SK-N-SH (cell line): ENCODE data around the gene SEC24D. TPM values are rescaled to one million over a fixed set of nuclear protein-coding genes. Genes with fewer than 3 reads are reported as not detected.

Experiments
- CTCF ChIA-PET: fragments of 300-600, 350-600 bp; formaldehyde crosslinking; extraction: SDS; loops from one replicate; lab custom pipeline; 2021; lab: Yijun Ruan, JAX
- POLR2A ChIA-PET: fragments of 350-600 bp; sonication (Branson Sonifier 250); formaldehyde crosslinking; extraction: SDS; loops from one replicate; lab custom pipeline; 2020; ENCODE audit warnings: antibody characterized with exemption, inconsistent platforms; lab: Yijun Ruan, JAX
- DNase-seq: peaks from one replicate; pipeline ENCODE4 v3.0.0; 2012
- H2AFZ ChIP-seq: fragments of 200-600 bp; sonication (generic); 2 replicates; pipeline ENCODE4 v1.8.1; 2016; ENCODE audit warnings: antibody characterized with exemption, mild to moderate bottlenecking, low read depth
- H3F3A ChIP-seq: fragments of 200-600 bp; sonication (generic); replicated peaks from 2 replicates; pipeline ENCODE3; 2016; ENCODE audit warnings: antibody characterized with exemption, mild to moderate bottlenecking; ENCODE audit not compliant: insufficient read depth
- H3K27ac ChIP-seq, 2 experiments: fragments of 200-500 bp in 1 of 2; fragments of 200-600 bp in 1 of 2; sonication (Bioruptor generic) in 1 of 2; sonication (generic), shearing (Covaris generic) in 1 of 2; 2 replicates each; pipeline versions ENCODE4 v1.5.1 to v1.6.1; 2014 to 2016; ENCODE audit warnings: low read depth in 2 of 2, inconsistent platforms in 1 of 2, low read length in 1 of 2, mild to moderate bottlenecking in 1 of 2, mixed read lengths in 1 of 2
- H3K27me3 ChIP-seq: fragments of 200-600 bp; sonication (generic), shearing (Covaris generic); 2 replicates; pipeline ENCODE4 v1.6.1; 2016; ENCODE audit warnings: mixed run types; ENCODE audit not compliant: insufficient read depth
- H3K36me3 ChIP-seq, 2 experiments: fragments of 200-500 bp in 1 of 2; fragments of 200-600 bp in 1 of 2; sonication (Bioruptor generic) in 1 of 2; sonication (generic) in 1 of 2; replicated peaks in 1 of 2; 2 replicates each; pipeline versions ENCODE3 to v1.5.1; 2014 to 2016; ENCODE audit warnings: low read length in 1 of 2, mild to moderate bottlenecking in 1 of 2; ENCODE audit not compliant: insufficient read depth in 2 of 2, control insufficient read depth in 1 of 2
- H3K4me1 ChIP-seq, 2 experiments: fragments of 200-500 bp in 1 of 2; fragments of 200-600 bp in 1 of 2; sonication (Bioruptor generic) in 1 of 2; sonication (generic), shearing (Covaris generic) in 1 of 2; 2 replicates each; pipeline versions ENCODE4 v1.5.1 to v1.6.1; 2014 to 2016; ENCODE audit warnings: low read depth in 1 of 2, low read length in 1 of 2, mixed run types in 1 of 2; ENCODE audit not compliant: insufficient read depth in 2 of 2, control insufficient read depth in 1 of 2
- H3K4me2 ChIP-seq: fragments of 200-600 bp; sonication (generic), shearing (Covaris generic); 2 replicates; pipeline ENCODE4 v1.6.1; 2017; ENCODE audit warnings: mixed run types
- H3K4me3 ChIP-seq, 2 experiments: fragments of 200-500 bp in 1 of 2; fragments of 200-600 bp in 1 of 2; sonication (Bioruptor generic) in 1 of 2; sonication (generic), shearing (Covaris generic) in 1 of 2; 2 replicates each; pipeline versions ENCODE4 v1.5.1 to v1.8.1; 2014 to 2016; ENCODE audit warnings: low read depth in 2 of 2, inconsistent platforms in 1 of 2, low read length in 1 of 2, mild to moderate bottlenecking in 1 of 2, mixed read lengths in 1 of 2, moderate library complexity in 1 of 2
- H3K79me2 ChIP-seq: fragments of 200-600 bp; sonication (generic); 2 replicates; pipeline ENCODE4 v1.8.1; 2017; ENCODE audit warnings: mild to moderate bottlenecking; ENCODE audit not compliant: insufficient read depth
- H3K9ac ChIP-seq: fragments of 200-600 bp; sonication (generic); 2 replicates; pipeline ENCODE4 v1.6.1; 2017; ENCODE audit warnings: mixed run types
- H3K9me2 ChIP-seq: fragments of 200-600 bp; sonication (generic); 2 replicates; pipeline ENCODE4 v1.6.1; 2017; ENCODE audit warnings: mixed run types
- H3K9me3 ChIP-seq: fragments of 200-600 bp; sonication (generic); 2 replicates; pipeline ENCODE4 v1.6.1; 2017; ENCODE audit warnings: mixed run types, mild to moderate bottlenecking, moderate library complexity
- H4K20me1 ChIP-seq: fragments of 200-600 bp; sonication (generic); 2 replicates; pipeline ENCODE4 v1.6.1; 2017; ENCODE audit warnings: mild to moderate bottlenecking, mixed run types; ENCODE audit not compliant: insufficient read depth
- EP300 ChIP-seq, 2 experiments: IDR thresholded peaks; 2 replicates each; pipeline versions ENCODE4 v1.4.0 to v1.6.1; 2012; ENCODE audit warnings: borderline replicate concordance in 1 of 2, low read depth in 1 of 2, low read length in 1 of 2
- EZH2phosphoT487 ChIP-seq: fragments of 200-600 bp; sonication (generic); IDR thresholded peaks from 2 replicates; pipeline ENCODE4 v1.6.1; 2017; ENCODE audit warnings: low read depth, mixed run types, mild to moderate bottlenecking, antibody characterized with exemption, moderate library complexity, borderline replicate concordance
- FOXM1 ChIP-seq: IDR thresholded peaks from 2 replicates; pipeline ENCODE4 v1.4.0; 2012; ENCODE audit warnings: low read depth, mild to moderate bottlenecking
- MXI1 ChIP-seq: IDR thresholded peaks from 2 replicates; pipeline ENCODE4 v1.6.1; 2012; ENCODE audit warnings: mild to moderate bottlenecking, low read depth, low read length, improper control_type of control experiment
- NFIC ChIP-seq: IDR thresholded peaks from 2 replicates; pipeline ENCODE4 v1.4.0; 2012; ENCODE audit warnings: borderline replicate concordance
- POLR2AphosphoS5 ChIP-seq: IDR thresholded peaks from 2 replicates; pipeline ENCODE4 v1.6.1; 2012; ENCODE audit warnings: low read depth, low read length
- RAD21 ChIP-seq: IDR thresholded peaks from 2 replicates; pipeline ENCODE4 v1.6.1; 2012; ENCODE audit warnings: mild to moderate bottlenecking, low read length
- RCOR1 ChIP-seq: fragments of 150-350 bp; IDR thresholded peaks from 2 replicates; pipeline ENCODE4 v1.6.1; 2017; ENCODE audit warnings: antibody characterized with exemption, low read length
- RXRA ChIP-seq: IDR thresholded peaks from 2 replicates; pipeline ENCODE4 v1.4.0; 2012; ENCODE audit warnings: low read depth, mild to moderate bottlenecking, borderline replicate concordance
- SIN3A ChIP-seq: IDR thresholded peaks from 2 replicates; pipeline ENCODE4 v1.6.1; 2012; ENCODE audit warnings: low read depth, mild to moderate bottlenecking, low read length, moderate library complexity, borderline replicate concordance
- SMC3 ChIP-seq: IDR thresholded peaks from 2 replicates; pipeline ENCODE4 v1.6.1; 2012; ENCODE audit warnings: low read depth, low read length, improper control_type of control experiment
- TEAD4 ChIP-seq: IDR thresholded peaks from 2 replicates; pipeline ENCODE4 v1.4.0; 2012; ENCODE audit warnings: mild to moderate bottlenecking, borderline replicate concordance; ENCODE audit not compliant: insufficient read depth
- WGBS: methylation state at CpG from one replicate; pipeline ENCODE4 v1.1.6; 2017; ENCODE audit warnings: low lambda C conversion rate; 5-methylcytosine and 5-hydroxymethylcytosine counted together
- polyA plus RNA-seq, 3 experiments: library from polyadenylated mRNA; depleted of rRNA; stranded (reverse); fragments of >200 nt; gene quantifications; 2 replicates each; pipeline ENCODE4 v1.2.3, GENCODE V29; 2012
- TF ChIP-seq, protein P1 (sequence below): IDR thresholded peaks from 2 replicates; pipeline ENCODE4 v1.4.0; 2012; ENCODE audit warnings: low read depth
- TF ChIP-seq, protein P2 (sequence below): IDR thresholded peaks from 2 replicates; pipeline ENCODE4; 2012
- TF ChIP-seq, protein P3 (sequence below): fragments of 150-350 bp; IDR thresholded peaks from 2 replicates; pipeline ENCODE4 v1.6.1; 2017; ENCODE audit warnings: antibody characterized with exemption, low read length, low read depth, borderline replicate concordance
- TF ChIP-seq, protein P4 (sequence below): fragments of 200-600 bp; sonication (generic); IDR thresholded peaks from 2 replicates; pipeline ENCODE4 v1.6.1; 2017; ENCODE audit warnings: antibody characterized with exemption, mild to moderate bottlenecking, moderate library complexity
- TF ChIP-seq, protein P5 (sequence below): fragments of 150-350 bp; IDR thresholded peaks from 2 replicates; pipeline ENCODE4 v1.6.1; 2016; ENCODE audit warnings: mild to moderate bottlenecking, low read depth, low read length

SEC24D gene
- polyA plus RNA-seq, 1 of the 3 experiments (the other 2 are of a cell fraction) = 32.2 TPM

DNA sequence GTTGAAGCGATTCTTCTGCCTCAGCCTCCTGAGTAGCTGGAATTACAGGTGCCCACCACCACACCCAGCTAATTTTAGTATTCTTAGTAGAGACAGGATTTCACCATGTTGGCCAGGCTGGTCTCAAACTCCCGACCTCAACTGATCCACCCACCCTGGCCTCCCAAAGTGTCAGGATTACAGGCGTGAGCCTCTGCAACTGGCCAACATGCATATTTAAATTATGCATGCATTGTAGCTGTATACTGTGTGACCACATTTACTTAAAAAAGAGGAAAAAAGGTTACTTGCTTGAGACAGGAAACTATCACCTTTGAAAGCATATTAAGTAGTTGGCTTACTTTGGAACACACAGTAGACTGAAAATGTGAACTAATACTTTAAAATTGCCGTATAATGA, 121.2 kb downstream of the SEC24D start (continued):
- TF ChIP-seq, protein P1, sequence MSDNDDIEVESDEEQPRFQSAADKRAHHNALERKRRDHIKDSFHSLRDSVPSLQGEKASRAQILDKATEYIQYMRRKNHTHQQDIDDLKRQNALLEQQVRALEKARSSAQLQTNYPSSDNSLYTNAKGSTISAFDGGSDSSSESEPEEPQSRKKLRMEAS = no peak
- TF ChIP-seq RCOR1 (no peak), NFIC (no peak), RAD21 (no peak), POLR2AphosphoS5 (no peak), SMC3 (no peak), MXI1 (no peak), RXRA (no peak), EZH2phosphoT487 (no peak)
- TF ChIP-seq, all 33 proteins: peak for 0

DNA sequence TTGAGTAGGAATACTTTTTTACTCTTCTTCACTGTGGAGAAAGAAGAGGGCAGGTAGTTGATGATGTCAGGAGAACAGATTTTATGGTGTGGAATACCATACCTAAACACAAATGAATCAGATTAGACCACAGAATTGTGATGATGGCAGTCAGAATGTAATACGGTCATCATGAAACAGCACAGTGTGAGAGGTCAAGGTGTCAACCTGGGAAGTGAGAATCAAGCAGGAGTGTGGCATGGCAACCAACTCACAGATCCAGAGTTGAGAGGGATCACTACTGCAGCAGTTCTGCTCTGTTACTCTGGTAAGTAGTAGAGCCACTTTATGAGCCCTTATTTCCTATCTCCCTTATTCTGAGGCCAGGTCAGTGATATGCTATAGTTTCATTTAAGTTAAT, 123.1 kb downstream of the SEC24D start:
- H3K27ac ChIP-seq = no peak overlapping the region
- POLR2A ChIA-PET = no interaction called here
- H3K27me3 ChIP-seq = no peaks in the 10 kb centered on the region
- H4K20me1 ChIP-seq = no peaks in the 10 kb centered on the region
- WGBS = 94% methylated on average over 1 of the region's 1 CpG
- peaks cover 44 to 51% of the 10 kb centered on the region in 2 experiments for H3K36me3 ChIP-seq
- no peak overlapping the region for H3K9ac ChIP-seq
- no peaks in the 10 kb centered on the region for H3K9me3 ChIP-seq
- peaks cover 0 to 10% of the 10 kb centered on the region in 2 experiments; a peak in 2 of 4 replicates for H3K4me1 ChIP-seq
- peaks cover 54% of the 10 kb centered on the region for H3F3A ChIP-seq
- CTCF ChIA-PET = no interaction called here
- no peak for DNase-seq
- H3K79me2 ChIP-seq = no peaks in the 10 kb centered on the region
- TF ChIP-seq, protein P2, sequence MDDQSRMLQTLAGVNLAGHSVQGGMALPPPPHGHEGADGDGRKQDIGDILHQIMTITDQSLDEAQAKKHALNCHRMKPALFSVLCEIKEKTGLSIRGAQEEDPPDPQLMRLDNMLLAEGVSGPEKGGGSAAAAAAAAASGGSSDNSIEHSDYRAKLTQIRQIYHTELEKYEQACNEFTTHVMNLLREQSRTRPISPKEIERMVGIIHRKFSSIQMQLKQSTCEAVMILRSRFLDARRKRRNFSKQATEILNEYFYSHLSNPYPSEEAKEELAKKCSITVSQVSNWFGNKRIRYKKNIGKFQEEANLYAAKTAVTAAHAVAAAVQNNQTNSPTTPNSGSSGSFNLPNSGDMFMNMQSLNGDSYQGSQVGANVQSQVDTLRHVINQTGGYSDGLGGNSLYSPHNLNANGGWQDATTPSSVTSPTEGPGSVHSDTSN = no peak
- TF ChIP-seq, protein P3, sequence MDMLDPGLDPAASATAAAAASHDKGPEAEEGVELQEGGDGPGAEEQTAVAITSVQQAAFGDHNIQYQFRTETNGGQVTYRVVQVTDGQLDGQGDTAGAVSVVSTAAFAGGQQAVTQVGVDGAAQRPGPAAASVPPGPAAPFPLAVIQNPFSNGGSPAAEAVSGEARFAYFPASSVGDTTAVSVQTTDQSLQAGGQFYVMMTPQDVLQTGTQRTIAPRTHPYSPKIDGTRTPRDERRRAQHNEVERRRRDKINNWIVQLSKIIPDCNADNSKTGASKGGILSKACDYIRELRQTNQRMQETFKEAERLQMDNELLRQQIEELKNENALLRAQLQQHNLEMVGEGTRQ = no peak
- TF ChIP-seq FOXM1 (no peak), SIN3A (no peak), EP300 (IDR thresholded peaks at IDR 0.05; ENCODE audit: borderline replicate concordance in 1 of 2, low read depth in 1 of 2, low read length in 1 of 2) (no peak), TEAD4 (no peak)
- TF ChIP-seq, protein P1 = no peak
- TF ChIP-seq, protein P4, sequence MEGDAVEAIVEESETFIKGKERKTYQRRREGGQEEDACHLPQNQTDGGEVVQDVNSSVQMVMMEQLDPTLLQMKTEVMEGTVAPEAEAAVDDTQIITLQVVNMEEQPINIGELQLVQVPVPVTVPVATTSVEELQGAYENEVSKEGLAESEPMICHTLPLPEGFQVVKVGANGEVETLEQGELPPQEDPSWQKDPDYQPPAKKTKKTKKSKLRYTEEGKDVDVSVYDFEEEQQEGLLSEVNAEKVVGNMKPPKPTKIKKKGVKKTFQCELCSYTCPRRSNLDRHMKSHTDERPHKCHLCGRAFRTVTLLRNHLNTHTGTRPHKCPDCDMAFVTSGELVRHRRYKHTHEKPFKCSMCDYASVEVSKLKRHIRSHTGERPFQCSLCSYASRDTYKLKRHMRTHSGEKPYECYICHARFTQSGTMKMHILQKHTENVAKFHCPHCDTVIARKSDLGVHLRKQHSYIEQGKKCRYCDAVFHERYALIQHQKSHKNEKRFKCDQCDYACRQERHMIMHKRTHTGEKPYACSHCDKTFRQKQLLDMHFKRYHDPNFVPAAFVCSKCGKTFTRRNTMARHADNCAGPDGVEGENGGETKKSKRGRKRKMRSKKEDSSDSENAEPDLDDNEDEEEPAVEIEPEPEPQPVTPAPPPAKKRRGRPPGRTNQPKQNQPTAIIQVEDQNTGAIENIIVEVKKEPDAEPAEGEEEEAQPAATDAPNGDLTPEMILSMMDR = no peak
- TF ChIP-seq, protein P5, sequence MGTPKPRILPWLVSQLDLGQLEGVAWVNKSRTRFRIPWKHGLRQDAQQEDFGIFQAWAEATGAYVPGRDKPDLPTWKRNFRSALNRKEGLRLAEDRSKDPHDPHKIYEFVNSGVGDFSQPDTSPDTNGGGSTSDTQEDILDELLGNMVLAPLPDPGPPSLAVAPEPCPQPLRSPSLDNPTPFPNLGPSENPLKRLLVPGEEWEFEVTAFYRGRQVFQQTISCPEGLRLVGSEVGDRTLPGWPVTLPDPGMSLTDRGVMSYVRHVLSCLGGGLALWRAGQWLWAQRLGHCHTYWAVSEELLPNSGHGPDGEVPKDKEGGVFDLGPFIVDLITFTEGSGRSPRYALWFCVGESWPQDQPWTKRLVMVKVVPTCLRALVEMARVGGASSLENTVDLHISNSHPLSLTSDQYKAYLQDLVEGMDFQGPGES = no peak
- TF ChIP-seq, all 33 proteins: peak for 0
- Histone ChIP-seq H3K9me2 (no peaks in the 10 kb centered on the region), H2AFZ (no peak overlapping the region), H3K4me3 (no peak overlapping the region), H3K4me2 (no peak overlapping the region)
